KBM-7 (cell line): Measurements from ENCODE around the gene MNX1.
A peak's percentile ranks its signal among the peaks of the same experiment; 100 is the strongest.

Experiments
- DNase-seq: peaks from one replicate; pipeline ENCODE4 v3.0.0-alpha.2; 2015
- in situ Hi-C: fragments of 300-500 bp; cut with MboI; formaldehyde crosslinking; loops from 2 replicates; pipeline ENCODE4 v1.14.3; 2020; ENCODE audit warnings: low sequenced_read_pairs, low pct_unique_long_range_greater_than_20kb, mixed read lengths

The MNX1 gene

GRCh38 chr7:157010588-157011332, at the start of gene MNX1:
TSS of gene MNX1 (minus strand) at chr7:157010663. CDS start at chr7:157010350, 313 bp downstream.
- peak; percentile 84 for DNase-seq
- in situ Hi-C loops = no loop called here

GRCh38 chr7:157059534-157059933, 49.1 kb upstream of the MNX1 start:
- no peak for DNase-seq
- in situ Hi-C loops = no loop called here

- in situ Hi-C loops = no loop called here
- no peak for DNase-seq
Observed at GRCh38 chr7:157058701-157059100, 48.2 kb upstream of the MNX1 start.

- DNase-seq = no peak
- in situ Hi-C loops = no loop called here
Observed at GRCh38 chr7:157058068-157058467, 47.6 kb upstream of the MNX1 start.

- in situ Hi-C loops = no loop called here
- DNase-seq = no peak
Observed at GRCh38 chr7:157056957-157057902, 46.8 kb upstream of the MNX1 start.

- no peak for DNase-seq
- in situ Hi-C loops = no loop called here
Observed at GRCh38 chr7:157056246-157056645, 45.8 kb upstream of the MNX1 start.

- DNase-seq = no peak
- in situ Hi-C loops = no loop called here
Observed at GRCh38 chr7:157054927-157055326, 44.5 kb upstream of the MNX1 start.

- no peak for DNase-seq
- in situ Hi-C loops = no loop called here
Observed at GRCh38 chr7:157053118-157053517, 42.7 kb upstream of the MNX1 start.

GRCh38 chr7:157047148-157047547, 36.7 kb upstream of the MNX1 start:
- no peak for DNase-seq
- in situ Hi-C loops = no loop called here

- DNase-seq = no peak
- in situ Hi-C loops = no loop called here
Observed at GRCh38 chr7:157046681-157047080, 36.2 kb upstream of the MNX1 start.

GRCh38 chr7:157044943-157045660, 34.6 kb upstream of the MNX1 start:
- in situ Hi-C loops = no loop called here
- no peak for DNase-seq

GRCh38 chr7:157044147-157044687, 33.8 kb upstream of the MNX1 start:
- DNase-seq = no peak
- in situ Hi-C loops = no loop called here

GRCh38 chr7:157043745-157044144, 33.3 kb upstream of the MNX1 start:
- in situ Hi-C loops = no loop called here
- DNase-seq = no peak

- DNase-seq = no peak
- in situ Hi-C loops = no loop called here
Observed at GRCh38 chr7:157041514-157042277, 31.2 kb upstream of the MNX1 start.

GRCh38 chr7:157041004-157041403, 30.5 kb upstream of the MNX1 start:
- DNase-seq = no peak
- in situ Hi-C loops = no loop called here

GRCh38 chr7:157037635-157038034, 27.2 kb upstream of the MNX1 start:
- in situ Hi-C loops = no loop called here

GRCh38 chr7:157037028-157037427, 26.6 kb upstream of the MNX1 start:
- in situ Hi-C loops = no loop called here
- DNase-seq = no peak

More at GRCh38 chr7:157037635-157038034, 27.2 kb upstream of the MNX1 start:
- DNase-seq = no peak

- in situ Hi-C loops = no loop called here
Observed at GRCh38 chr7:157035979-157036378, 25.5 kb upstream of the MNX1 start.

GRCh38 chr7:157035302-157035701, 24.8 kb upstream of the MNX1 start:
- in situ Hi-C loops = no loop called here
- DNase-seq = no peak

More at GRCh38 chr7:157035979-157036378, 25.5 kb upstream of the MNX1 start:
- DNase-seq = no peak
